Heart left ventricle (tissue), 16 donors: ENCODE measurements around the gene GNL3. TPM values are rescaled to one million over a fixed set of nuclear protein-coding genes. Genes with fewer than 3 reads are reported as not detected.

Experiments
- ATAC-seq, 4 donors: fragments of 200-7000 bp; cut with Tn5 transposase; one replicate each; pipeline ENCODE4 v1.9.1; 2020 to 2022; ENCODE audit warnings: moderate library complexity in 4 of 4, mild to moderate bottlenecking in 3 of 4, moderate number of reproducible peaks in 1 of 4
- DNase-seq, 5 donors: peaks; one replicate each; pipeline ENCODE4 v3.0.0-alpha.2; 2020
- H3K27ac ChIP-seq, 12 donors: fragments of 200-600 bp; sonication (generic) in 4 of 12; one replicate each; pipeline versions ENCODE4 v1.5.0 to v1.8.0; 2016 to 2022; ENCODE audit warnings: mild to moderate bottlenecking in 2 of 12
- H3K27me3 ChIP-seq, 9 donors: fragments of 200-600 bp; sonication (generic) in 2 of 9; one replicate each; pipeline versions ENCODE4 v1.5.1 to v1.8.0; 2016 to 2022; ENCODE audit warnings: mild to moderate bottlenecking in 3 of 9
- H3K36me3 ChIP-seq, 9 donors: fragments of 200-600 bp; sonication (generic) in 2 of 9; one replicate each; pipeline versions ENCODE4 v1.5.0 to v1.8.0; 2018 to 2022; ENCODE audit warnings: mild to moderate bottlenecking in 2 of 9
- H3K4me1 ChIP-seq, 12 donors: fragments of 200-600 bp; sonication (generic) in 4 of 12; one replicate each; pipeline versions ENCODE4 v1.5.0 to v1.8.0; 2016 to 2022; ENCODE audit warnings: mild to moderate bottlenecking in 3 of 12
- H3K4me3 ChIP-seq, 12 donors: fragments of 200-600 bp; sonication (generic) in 4 of 12; one replicate each; pipeline versions ENCODE4 v1.5.0 to v1.8.0; 2017 to 2022; ENCODE audit warnings: mild to moderate bottlenecking in 9 of 12, moderate library complexity in 4 of 12
- H3K9me3 ChIP-seq, 12 donors: fragments of 200-600 bp; sonication (generic) in 4 of 12; one replicate each; pipeline versions ENCODE4 v1.5.0 to v1.8.0; 2016 to 2022; ENCODE audit warnings: mild to moderate bottlenecking in 1 of 12
- CTCF ChIP-seq, 12 donors: fragments of 200-600 bp; sonication (generic) in 4 of 12; IDR thresholded peaks; one replicate each; pipeline versions ENCODE4 v1.5.0 to v1.8.0; 2018 to 2022; ENCODE audit warnings: antibody characterized with exemption in 12 of 12, mild to moderate bottlenecking in 5 of 12
- POLR2A ChIP-seq, 2 donors: fragments of 450-650 bp; IDR thresholded peaks; one replicate each; pipeline ENCODE4 v1.6.1; 2017; ENCODE audit warnings: antibody characterized with exemption in 2 of 2, mild to moderate bottlenecking in 2 of 2, moderate library complexity in 2 of 2
- WGBS, 4 donors: extraction: QIAGEN DNeasy Blood & Tissue Kit in 2 of 4; methylation state at CpG; one replicate each; pipeline versions ENCODE4 v1.1.5 to v1.1.7; 2013 to 2018; 5-methylcytosine and 5-hydroxymethylcytosine counted together
- intact Hi-C, 10 donors: fragments of 100-400 bp; cut with DNase I; formaldehyde crosslinking; loops; one replicate each; pipeline versions ENCODE4 v1.11.1 to v1.14.2; 2022
- polyA plus RNA-seq, 2 donors: library from polyadenylated mRNA; stranded (reverse); fragments of 200-250 nt; gene quantifications; one replicate each; pipeline ENCODE4 v1.2.3, GENCODE V29; 2013
- total RNA-seq, 9 donors: library from RNA; depleted of rRNA in 2 of 9; stranded (reverse); fragments of >200 nt in 2 of 9; fragmentation: NEBNext Ultra II Directional in 3 of 9; extraction: Animal tissue kit (Norgen Biotek cat#: 25700) in 3 of 9; gene quantifications; one replicate each; pipeline versions ENCODE4 v1.1.0 to v1.2.4, GENCODE V29; 2016 to 2023
- donor health status: ischemic (EF 13 %, LVEDD 7.1; RV severe dilation, severe dysfunction).
- donor health status: healthy with polysubstance abuse.
- donor health status: DM: no; HTN: yes; CAD: no.
- donor health status: DM: no; HTN: no; CAD: no.
- donor health status: ischemic (EF 25% LVEDD 6.9; RV normal size, moderate dysfunction).
- donor health status: ischemic (EF 25% LVEDD 5.7; RV mildly dilated, moderate dysfunction).
- donor health status: healthy.
- donor health status: DM: yes; HTN: yes; CAD: no.
- donor health status: ischemic (EF 35%, LVEDD 5.7; RV mildly dilated, moderate dysfunction).
- donor health status: nonischemic (EF 11% LVEDD 7.7; RV severe dilation, severe dysfunction).
- donor health status: DM: yes; HTN: yes; CAD: no.
- donor health status: PGD.
- donor health status: ischemic (EF 29% LVEDD 5.4; RV normal size, mild dysfunction).
- donor health status: nonischemic (EF 23%, LVEDD 6.1; RV moderate dilation, normal function).

Gene GNL3
- total and polyA plus RNA-seq, 11 donors = 23.6 to 85.3 (median 29.4) TPM

- TF ChIP-seq POLR2A (IDR thresholded peaks at IDR 0.05) (no peak), CTCF (IDR thresholded peaks at IDR 0.05) (no peak)
- DNase-seq (no peak), ATAC-seq (no peak)
- H3K4me3 ChIP-seq = no peak overlapping the region
- no peak overlapping the region for H3K27ac ChIP-seq
- intact Hi-C loops = loop anchor here in 9 of 10 donors (2.0 to 10.0 kb wide), 6 partner anchors 191 to 334 kb away; no protein-coding TSS in a partner anchor
- no peaks in the 10 kb centered on the region for H3K4me1 ChIP-seq
- H3K9me3 ChIP-seq = no peaks in the 10 kb centered on the region
- no peaks in the 10 kb centered on the region for H3K27me3 ChIP-seq
- peaks cover 0 to 100% (median 95%) of the 10 kb centered on the region in 9 donors for H3K36me3 ChIP-seq
- WGBS, 4 donors = 89 to 96% (median 93%) methylated on average over 2 of the region's 2 CpGs
These were observed 57.9 kb downstream of the GNL3 start for GRCh38 chr3:52743721-52744120.

Other genes with a start within 250 kb of the GNL3 start
- gene SEMA3G, start 240.9 kb upstream of the GNL3 start, total RNA-seq = 10 to 100 TPM; 13.4 to 29.0 (median 14.4) TPM
- 10 to 100 TPM; 11.4 to 19.6 TPM for gene SEMA3G, start 240.9 kb upstream of the GNL3 start, polyA plus RNA-seq
- over 10,000 TPM in 2 of 9 donors, 1,000 to 10,000 TPM in 7; 4,301 to 15,255 (median 8,364) TPM for gene TNNC1, start 232.0 kb upstream of the GNL3 start, total RNA-seq
- gene TNNC1, start 232.0 kb upstream of the GNL3 start, polyA plus RNA-seq = over 10,000 TPM in 1 of 2 donors, 1,000 to 10,000 TPM in 1; 6,829 to 20,003 TPM
- 10 to 100 TPM; 29.5 to 56.2 (median 43.9) TPM for gene NISCH, start 230.4 kb upstream of the GNL3 start, total RNA-seq
- gene NISCH, start 230.4 kb upstream of the GNL3 start, polyA plus RNA-seq = 10 to 100 TPM; 28.8 to 30.2 TPM
- gene STAB1, start 190.7 kb upstream of the GNL3 start, total RNA-seq = 100 to 1,000 TPM in 2 of 9 donors, 10 to 100 TPM in 7; 34.1 to 351 (median 50.6) TPM
- gene STAB1, start 190.7 kb upstream of the GNL3 start, polyA plus RNA-seq = 10 to 100 TPM; 41.0 to 79.1 TPM
- 10 to 100 TPM; 22.8 to 99.6 (median 52.7) TPM for gene NT5DC2, start 152.2 kb upstream of the GNL3 start, total RNA-seq
- 10 to 100 TPM; 61.1 to 92.7 TPM for gene NT5DC2, start 152.2 kb upstream of the GNL3 start, polyA plus RNA-seq
- gene UQCC5, start 149.4 kb upstream of the GNL3 start, total RNA-seq = 10 to 100 TPM in 8 of 9 donors, 1 to 10 TPM in 1; 2.0 to 73.0 (median 59.2) TPM
- gene UQCC5, start 149.4 kb upstream of the GNL3 start, polyA plus RNA-seq = 100 to 1,000 TPM in 1 of 2 donors, 10 to 100 TPM in 1; 45.2 to 113 TPM
- 10 to 100 TPM; 33.8 to 61.7 (median 49.5) TPM for gene PBRM1, start 119 bp upstream of the GNL3 start, total RNA-seq
- gene PBRM1, start 119 bp upstream of the GNL3 start, polyA plus RNA-seq = 10 to 100 TPM in 1 of 2 donors, 1 to 10 TPM in 1; 8.5 to 17.6 TPM
- 10 to 100 TPM; 22.6 to 38.7 (median 28.3) TPM for gene GLT8D1, start 19.8 kb downstream of the GNL3 start, total RNA-seq
- 10 to 100 TPM; 21.7 to 39.0 TPM for gene GLT8D1, start 19.8 kb downstream of the GNL3 start, polyA plus RNA-seq
- 100 to 1,000 TPM in 2 of 9 donors, 10 to 100 TPM in 7; 72.4 to 176 (median 80.2) TPM for gene SPCS1, start 20.1 kb downstream of the GNL3 start, total RNA-seq
- 100 to 1,000 TPM in 1 of 2 donors, 10 to 100 TPM in 1; 48.6 to 161 TPM for gene SPCS1, start 20.1 kb downstream of the GNL3 start, polyA plus RNA-seq
- 10 to 100 TPM; 13.1 to 21.5 (median 15.2) TPM for gene NEK4, start 84.9 kb downstream of the GNL3 start, total RNA-seq
- 10 to 100 TPM in 1 of 2 donors, 1 to 10 TPM in 1; 2.7 to 11.0 TPM for gene NEK4, start 84.9 kb downstream of the GNL3 start, polyA plus RNA-seq
- gene ITIH1, start 91.6 kb downstream of the GNL3 start, total RNA-seq = under 1 TPM in 2 of 9 donors, not detected in 7; 0.21 to 0.23 TPM
- under 1 TPM in 1 of 2 donors, not detected in 1; 0.04 TPM for gene ITIH1, start 91.6 kb downstream of the GNL3 start, polyA plus RNA-seq
- 1 to 10 TPM in 1 of 9 donors, under 1 TPM in 8; 0.13 to 1.6 (median 0.65) TPM for gene ITIH3, start 108.8 kb downstream of the GNL3 start, total RNA-seq
- gene ITIH3, start 108.8 kb downstream of the GNL3 start, polyA plus RNA-seq = under 1 TPM; 0.19 to 0.76 TPM
- 10 to 100 TPM in 1 of 9 donors, 1 to 10 TPM in 8; 1.4 to 11.2 (median 4.3) TPM for gene ITIH4, start 144.6 kb downstream of the GNL3 start, total RNA-seq
- 1 to 10 TPM in 1 of 2 donors, under 1 TPM in 1; 0.76 to 4.1 TPM for gene ITIH4, start 144.6 kb downstream of the GNL3 start, polyA plus RNA-seq
- 100 to 1,000 TPM in 2 of 9 donors, 10 to 100 TPM in 7; 13.5 to 207 (median 32.4) TPM for gene MUSTN1, start 149.0 kb downstream of the GNL3 start, total RNA-seq
- gene MUSTN1, start 149.0 kb downstream of the GNL3 start, polyA plus RNA-seq = 100 to 1,000 TPM in 1 of 2 donors, 10 to 100 TPM in 1; 31.0 to 183 TPM
- gene STIMATE, start 211.5 kb downstream of the GNL3 start, total RNA-seq = 10 to 100 TPM in 4 of 9 donors, 1 to 10 TPM in 5; 4.4 to 17.1 (median 10.0) TPM
- 1 to 10 TPM; 3.4 to 4.5 TPM for gene STIMATE, start 211.5 kb downstream of the GNL3 start, polyA plus RNA-seq